Tibial nerve (tissue), 3 donors: ENCODE measurements around the gene MAPK4.

ENCODE experiments used
- CTCF ChIP-seq, 5 experiments: fragments of 200-600 bp in 3 of 5; fragments of 450-650 bp in 2 of 5; sonication (generic) in 3 of 5; IDR thresholded peaks; one replicate each; pipeline ENCODE4 v1.5.1; 2016 to 2019; ENCODE audit warnings: antibody characterized with exemption in 5 of 5, mild to moderate bottlenecking in 3 of 5, moderate library complexity in 2 of 5
- POLR2A ChIP-seq, 2 donors: fragments of 450-650 bp; IDR thresholded peaks; one replicate each; pipeline ENCODE4 v1.6.1; 2017; ENCODE audit warnings: antibody characterized with exemption in 2 of 2, mild to moderate bottlenecking in 2 of 2, moderate library complexity in 2 of 2

GRCh38 chr18:50738098-50738757, 178.3 kb downstream of the MAPK4 start:
- TF ChIP-seq POLR2A (IDR thresholded peaks at IDR 0.05), result no peak
- no peak for TF ChIP-seq CTCF (IDR thresholded peaks at IDR 0.05)
